HL-60 (cell line): ENCODE measurements around the gene EIF3M.

ENCODE experiments used
- DNase-seq, 2 experiments: peaks; one replicate each; pipeline ENCODE4 v3.0.0-alpha.2; 2010 to 2020; ENCODE audit warnings: low read depth in 1 of 2, low spot score in 1 of 2
- H3K27ac ChIP-seq: fragments of 250-450 bp; sonication (Bioruptor Pico); replicated peaks from 2 replicates; pipeline ENCODE4 v1.5.1; 2020; ENCODE audit warnings: mild to moderate bottlenecking, moderate library complexity
- H3K27me3 ChIP-seq: fragments of 250-450 bp; sonication (Bioruptor Pico); 2 replicates; pipeline ENCODE4 v1.5.1; 2021; ENCODE audit warnings: mild to moderate bottlenecking, moderate library complexity; ENCODE audit not compliant: insufficient read depth, poor library complexity, severe bottlenecking
- H3K4me3 ChIP-seq: replicated peaks from 2 replicates; pipeline ENCODE4 v1.5.1; 2011; ENCODE audit warnings: mild to moderate bottlenecking, control low read depth, low read length; ENCODE audit not compliant: insufficient read depth
- CTCF ChIP-seq: IDR thresholded peaks from one replicate; pipeline ENCODE4 v1.5.1; 2011; ENCODE audit warnings: low read length, control low read depth, inconsistent platforms; ENCODE audit not compliant: insufficient read depth
- GABPA ChIP-seq: IDR thresholded peaks from 2 replicates; pipeline ENCODE4 v1.6.1; 2012; ENCODE audit warnings: low read depth
- POLR2AphosphoS5 ChIP-seq: IDR thresholded peaks from 2 replicates; pipeline ENCODE4 v1.6.1; 2012; ENCODE audit warnings: low read depth
- SPI1 ChIP-seq: IDR thresholded peaks from 2 replicates; pipeline ENCODE4 v1.6.1; 2012; ENCODE audit warnings: low read depth, mild to moderate bottlenecking, borderline replicate concordance
- TF ChIP-seq, protein P1 (sequence below): IDR thresholded peaks from 2 replicates; pipeline ENCODE4 v1.6.1; 2012; ENCODE audit warnings: low read depth; ENCODE audit not compliant: insufficient replicate concordance

The EIF3M gene

GRCh38 chr11:32635819-32636218 is 52.2 kb downstream of the EIF3M start:
- TF ChIP-seq GABPA = no peak
- TF ChIP-seq SPI1 = no peak
- no peak for TF ChIP-seq POLR2AphosphoS5
- TF ChIP-seq, protein P1, sequence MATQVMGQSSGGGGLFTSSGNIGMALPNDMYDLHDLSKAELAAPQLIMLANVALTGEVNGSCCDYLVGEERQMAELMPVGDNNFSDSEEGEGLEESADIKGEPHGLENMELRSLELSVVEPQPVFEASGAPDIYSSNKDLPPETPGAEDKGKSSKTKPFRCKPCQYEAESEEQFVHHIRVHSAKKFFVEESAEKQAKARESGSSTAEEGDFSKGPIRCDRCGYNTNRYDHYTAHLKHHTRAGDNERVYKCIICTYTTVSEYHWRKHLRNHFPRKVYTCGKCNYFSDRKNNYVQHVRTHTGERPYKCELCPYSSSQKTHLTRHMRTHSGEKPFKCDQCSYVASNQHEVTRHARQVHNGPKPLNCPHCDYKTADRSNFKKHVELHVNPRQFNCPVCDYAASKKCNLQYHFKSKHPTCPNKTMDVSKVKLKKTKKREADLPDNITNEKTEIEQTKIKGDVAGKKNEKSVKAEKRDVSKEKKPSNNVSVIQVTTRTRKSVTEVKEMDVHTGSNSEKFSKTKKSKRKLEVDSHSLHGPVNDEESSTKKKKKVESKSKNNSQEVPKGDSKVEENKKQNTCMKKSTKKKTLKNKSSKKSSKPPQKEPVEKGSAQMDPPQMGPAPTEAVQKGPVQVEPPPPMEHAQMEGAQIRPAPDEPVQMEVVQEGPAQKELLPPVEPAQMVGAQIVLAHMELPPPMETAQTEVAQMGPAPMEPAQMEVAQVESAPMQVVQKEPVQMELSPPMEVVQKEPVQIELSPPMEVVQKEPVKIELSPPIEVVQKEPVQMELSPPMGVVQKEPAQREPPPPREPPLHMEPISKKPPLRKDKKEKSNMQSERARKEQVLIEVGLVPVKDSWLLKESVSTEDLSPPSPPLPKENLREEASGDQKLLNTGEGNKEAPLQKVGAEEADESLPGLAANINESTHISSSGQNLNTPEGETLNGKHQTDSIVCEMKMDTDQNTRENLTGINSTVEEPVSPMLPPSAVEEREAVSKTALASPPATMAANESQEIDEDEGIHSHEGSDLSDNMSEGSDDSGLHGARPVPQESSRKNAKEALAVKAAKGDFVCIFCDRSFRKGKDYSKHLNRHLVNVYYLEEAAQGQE = no peak
- no peak for TF ChIP-seq CTCF

GRCh38 chr11:32641361-32641760 is 57.7 kb downstream of the EIF3M start:
- Histone ChIP-seq H3K4me3 (no peak overlapping the region), H3K27me3 (no peaks in the 10 kb centered on the region), H3K27ac (no peak overlapping the region)
- no peak for TF ChIP-seq CTCF
- TF ChIP-seq GABPA = no peak
- TF ChIP-seq POLR2AphosphoS5 = no peak
- no peak for TF ChIP-seq SPI1
- TF ChIP-seq, protein P1 = no peak
- no peak for DNase-seq

More at GRCh38 chr11:32635819-32636218, 52.2 kb downstream of the EIF3M start:
- no peak overlapping the region for H3K27ac ChIP-seq
- no peak overlapping the region for H3K4me3 ChIP-seq
- DNase-seq = no peak
- no peaks in the 10 kb centered on the region for H3K27me3 ChIP-seq

DNA sequence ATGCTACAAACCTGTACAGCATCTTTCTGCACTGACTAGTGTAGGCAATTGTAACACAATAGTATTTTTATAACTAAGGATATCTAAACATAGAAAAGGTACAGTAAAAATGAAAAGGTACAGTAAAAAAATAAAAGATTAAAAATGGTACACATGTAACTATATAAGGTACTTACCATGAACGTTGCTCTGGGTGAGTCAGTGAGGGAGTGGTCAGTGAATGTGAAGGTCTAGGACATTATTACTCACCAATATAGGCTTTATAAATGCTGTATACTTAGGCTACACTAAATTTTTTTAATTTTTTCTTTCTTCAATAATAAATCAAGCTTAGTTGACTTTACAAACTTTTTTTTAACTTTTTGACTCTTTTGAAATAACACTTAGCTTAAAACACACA is 59.9 kb downstream of the EIF3M start:
- no peak for DNase-seq
- Histone ChIP-seq H3K27me3 (no peaks in the 10 kb centered on the region), H3K4me3 (no peak overlapping the region), H3K27ac (no peak overlapping the region)
- TF ChIP-seq SPI1 = no peak
- no peak for TF ChIP-seq CTCF
- no peak for TF ChIP-seq POLR2AphosphoS5
- TF ChIP-seq, protein P1 = no peak
- TF ChIP-seq GABPA = no peak
